ENCODE measurements around the gene PPP2R2B. TPM values are rescaled to one million over a fixed set of nuclear protein-coding genes. Genes with fewer than 3 reads are reported as not detected.

PPP2R2B gene
- polyA plus RNA-seq, 3 donors: 0.08 TPM; not detected in 2

DNA sequence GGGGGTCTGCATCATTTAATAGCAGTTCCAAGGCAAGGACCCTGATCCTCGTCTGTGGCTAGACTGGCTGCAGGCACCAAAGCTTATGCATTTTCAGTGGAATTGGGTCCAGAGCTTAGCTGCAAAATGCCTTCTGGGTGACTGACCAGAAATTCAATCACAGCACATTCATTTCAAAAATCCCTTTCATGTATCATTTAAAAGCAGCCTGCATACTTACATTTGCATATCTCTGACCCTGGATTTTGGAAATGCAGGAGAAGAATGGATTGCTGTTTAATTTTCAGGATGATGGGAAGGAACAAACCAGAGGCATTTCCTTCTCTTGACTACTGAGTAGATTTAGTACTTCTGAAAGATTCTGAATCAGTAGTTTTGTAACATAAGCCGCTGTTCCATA is 122.8 kb downstream of the PPP2R2B start:
- Histone ChIP-seq H3K9me3 (replicated peaks in 1 of 2; ENCODE audit: control insufficient read depth in 1 of 2, insufficient read depth in 1 of 2, low read length in 2 of 2) (no peaks in the 10 kb centered on the region), H3K4me2 (replicated peaks; ENCODE audit: extremely low read depth, low read length, poor library complexity, severe bottlenecking) (no peak overlapping the region), H3K27ac (ENCODE audit: low read depth in 1 of 2, low read length in 2 of 2) (no peak overlapping the region), H4K20me1 (ENCODE audit: insufficient read depth, low read length) (no peaks in the 10 kb centered on the region), H3K4me1 (ENCODE audit: control insufficient read depth in 1 of 2, insufficient read depth in 2 of 2, low read length in 2 of 2) (no peaks in the 10 kb centered on the region), H3K79me2 (ENCODE audit: insufficient read depth, low read length) (no peaks in the 10 kb centered on the region), H2AFZ (ENCODE audit: insufficient read depth, low read depth, low read length, poor library complexity, severe bottlenecking) (no peak overlapping the region), H3K9ac (ENCODE audit: insufficient read depth, low read length, poor library complexity, severe bottlenecking) (no peak overlapping the region), H3K4me3 (replicated peaks in 1 of 3; ENCODE audit: low read depth in 2 of 3, low read length in 3 of 3) (no peak overlapping the region), H3K27me3 (ENCODE audit: control insufficient read depth in 2 of 2, insufficient read depth in 2 of 2, low read length in 2 of 2) (no peaks in the 10 kb centered on the region), H3K36me3 (replicated peaks in 1 of 2; ENCODE audit: control insufficient read depth in 1 of 2, insufficient read depth in 2 of 2, low read length in 2 of 2) (no peaks in the 10 kb centered on the region)
- no peak for DNase-seq
- Mint-ChIP-seq H3K4me1 (peaks cover 4% of the 10 kb centered on the region), H3K4me3 (no peak overlapping the region), H3K27ac (no peak overlapping the region), H3K36me3 (no peaks in the 10 kb centered on the region), H3K27me3 (ENCODE audit: low read depth in 3 of 3) (peaks cover 0 to 2% (median 2%) of the 10 kb centered on the region in 3 donors), H3K9me3 (peaks cover 0 to 3% (median 0%) of the 10 kb centered on the region in 7 donors)
- WGBS (ENCODE audit: insufficient coverage): 100% methylated on average over 1 of the region's 2 CpGs
- no peak for TF ChIP-seq CTCF (IDR thresholded peaks at IDR 0.05)
- intact Hi-C loops (cut with micrococcal nuclease): no loop called here

DNA sequence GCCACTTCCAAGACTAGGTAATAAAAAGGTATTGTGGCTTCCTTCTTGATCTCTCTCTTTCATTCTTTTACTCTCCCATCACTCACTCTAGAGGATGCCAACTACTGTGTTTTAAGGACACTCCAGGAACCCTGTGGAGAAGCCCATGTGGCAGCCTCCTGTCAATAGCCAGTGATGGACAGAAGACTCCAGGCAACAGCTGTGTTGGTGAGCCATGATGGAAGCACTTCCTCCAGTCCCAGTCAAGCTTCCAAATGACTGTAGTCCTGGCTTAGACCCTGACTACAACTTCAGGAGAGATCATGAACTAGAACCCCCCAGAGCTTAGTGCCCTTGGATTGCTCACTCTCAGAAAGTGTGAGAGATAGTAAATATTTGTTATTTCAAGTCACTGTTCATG is 123.9 kb downstream of the PPP2R2B start:
- Mint-ChIP-seq H3K4me1 (peaks cover 4% of the 10 kb centered on the region), H3K27ac (no peak overlapping the region), H3K9me3 (peaks cover 0 to 3% (median 0%) of the 10 kb centered on the region in 7 donors), H3K4me3 (no peak overlapping the region), H3K36me3 (no peaks in the 10 kb centered on the region), H3K27me3 (ENCODE audit: low read depth in 3 of 3) (peaks cover 0 to 2% (median 2%) of the 10 kb centered on the region in 3 donors)
- DNase-seq: no peak
- H3K27ac ChIP-seq (ENCODE audit: low read depth in 1 of 2, low read length in 2 of 2): no peak overlapping the region
- no peak overlapping the region for H3K4me2 ChIP-seq (replicated peaks; ENCODE audit: extremely low read depth, low read length, poor library complexity, severe bottlenecking)
- H3K9me3 ChIP-seq (replicated peaks in 1 of 2; ENCODE audit: control insufficient read depth in 1 of 2, insufficient read depth in 1 of 2, low read length in 2 of 2): no peaks in the 10 kb centered on the region
- H3K4me3 ChIP-seq (replicated peaks in 1 of 3; ENCODE audit: low read depth in 2 of 3, low read length in 3 of 3): no peak overlapping the region
- TF ChIP-seq CTCF (IDR thresholded peaks at IDR 0.05): no peak
- H3K4me1 ChIP-seq (ENCODE audit: control insufficient read depth in 1 of 2, insufficient read depth in 2 of 2, low read length in 2 of 2): no peaks in the 10 kb centered on the region
- H3K9ac ChIP-seq (ENCODE audit: insufficient read depth, low read length, poor library complexity, severe bottlenecking): no peak overlapping the region
- no peak overlapping the region for H2AFZ ChIP-seq (ENCODE audit: insufficient read depth, low read depth, low read length, poor library complexity, severe bottlenecking)
- no peaks in the 10 kb centered on the region for H3K79me2 ChIP-seq (ENCODE audit: insufficient read depth, low read length)
- intact Hi-C loops (cut with micrococcal nuclease): no loop called here
- no peaks in the 10 kb centered on the region for H3K27me3 ChIP-seq (ENCODE audit: control insufficient read depth in 2 of 2, insufficient read depth in 2 of 2, low read length in 2 of 2)
- H3K36me3 ChIP-seq (replicated peaks in 1 of 2; ENCODE audit: control insufficient read depth in 1 of 2, insufficient read depth in 2 of 2, low read length in 2 of 2): no peaks in the 10 kb centered on the region
- no peaks in the 10 kb centered on the region for H4K20me1 ChIP-seq (ENCODE audit: insufficient read depth, low read length)
